ENCODE measurements around the gene TNFRSF13B. TPM values are rescaled to one million over a fixed set of nuclear protein-coding genes. Genes with fewer than 3 reads are reported as not detected.

TNFRSF13B gene
- total and polyA plus RNA-seq, 10 of the 15 experiments (the other 5 are each of a cell fraction or from before 2014, with no cell fraction given) = 15.5 to 231 (median 119) TPM

- H2AFZ ChIP-seq (ENCODE audit: control insufficient read depth, low read depth, low read length) = no peak overlapping the region
- DNase-seq (ENCODE audit: low read depth, low spot score) (no peak), ATAC-seq (no peak), FAIRE-seq (no peak)
- H3K27me3 ChIP-seq (replicated peaks in 1 of 2; ENCODE audit: control insufficient read depth in 2 of 2, insufficient read depth in 2 of 2, low read length in 1 of 2) = no peaks in the 10 kb centered on the region
- peaks cover 54 to 69% of the 10 kb centered on the region in 2 experiments for H3K36me3 ChIP-seq (ENCODE audit: control insufficient read depth in 2 of 2, insufficient read depth in 2 of 2, low read length in 1 of 2)
- no peak overlapping the region for H3K4me3 ChIP-seq
- 96% methylated on average over 15 of the region's 21 CpGs for WGBS (ENCODE audit: insufficient coverage, insufficient replicate concordance, low lambda C conversion rate, missing lambda C conversion rate)
- H4K20me1 ChIP-seq (ENCODE audit: control insufficient read depth, insufficient read depth) = no peaks in the 10 kb centered on the region; the same call in 1 of the 2 replicates
- H3K79me2 ChIP-seq (ENCODE audit: control insufficient read depth, insufficient read depth, low read length) = peaks cover 22% of the 10 kb centered on the region
- H3K9ac ChIP-seq (ENCODE audit: control insufficient read depth, insufficient read depth, low read length) = no peak overlapping the region
- no peaks in the 10 kb centered on the region for H3K4me1 ChIP-seq (ENCODE audit: control insufficient read depth, insufficient read depth, low read length)
- no peak overlapping the region for H3K27ac ChIP-seq (ENCODE audit: control insufficient read depth, insufficient read depth)
- no peak overlapping the region for H3K4me2 ChIP-seq (ENCODE audit: control insufficient read depth, insufficient read depth)
- ChIA-PET POLR2A (no interaction called here), SMC1A (ENCODE audit: uncharacterized antibody, unreplicated experiment) (no interaction called here), CTCF (no interaction called here), RAD21 (ENCODE audit: unreplicated experiment) (no interaction called here)
- TF ChIP-seq CREB1 (IDR thresholded peaks at IDR 0.05; ENCODE audit: low read depth) (no peak), POLR2A (IDR thresholded peaks at IDR 0.05; ENCODE audit: low read depth, low read length) (peak; percentile 58)
- intact Hi-C loops (cut with micrococcal nuclease; ENCODE audit: unreplicated experiment) (loop anchor here (10.0 kb wide), 1 partner anchor 55 kb away; no protein-coding TSS in a partner anchor), in situ Hi-C loops (cut with MboI) (no loop called here)
- BruUV-seq (replicated peaks) = no TSS peak
- H3K9me3 ChIP-seq (replicated peaks; ENCODE audit: control insufficient read depth, insufficient read depth, low read length) = no peaks in the 10 kb centered on the region
These were observed 32.3 kb downstream of the TNFRSF13B start for GRCh38 chr17:16939606-16940115.

GRCh38 chr17:16939208-16939576 lies 32.7 kb downstream of the TNFRSF13B start:
- Histone ChIP-seq H3K4me2 (ENCODE audit: control insufficient read depth, insufficient read depth) (no peak overlapping the region), H3K4me1 (ENCODE audit: control insufficient read depth, insufficient read depth, low read length) (no peaks in the 10 kb centered on the region), H2AFZ (ENCODE audit: control insufficient read depth, low read depth, low read length) (no peak overlapping the region), H4K20me1 (ENCODE audit: control insufficient read depth, insufficient read depth) (no peaks in the 10 kb centered on the region; the same call in 1 of the 2 replicates), H3K9me3 (replicated peaks; ENCODE audit: control insufficient read depth, insufficient read depth, low read length) (no peaks in the 10 kb centered on the region), H3K9ac (ENCODE audit: control insufficient read depth, insufficient read depth, low read length) (no peak overlapping the region), H3K27ac (ENCODE audit: control insufficient read depth, insufficient read depth) (no peak overlapping the region), H3K27me3 (replicated peaks in 1 of 2; ENCODE audit: control insufficient read depth in 2 of 2, insufficient read depth in 2 of 2, low read length in 1 of 2) (no peaks in the 10 kb centered on the region), H3K36me3 (ENCODE audit: control insufficient read depth in 2 of 2, insufficient read depth in 2 of 2, low read length in 1 of 2) (peaks cover 54 to 64% of the 10 kb centered on the region in 2 experiments), H3K4me3 (no peak overlapping the region), H3K79me2 (ENCODE audit: control insufficient read depth, insufficient read depth, low read length) (peaks cover 17% of the 10 kb centered on the region)
- ChIA-PET SMC1A (ENCODE audit: uncharacterized antibody, unreplicated experiment) (no interaction called here), RAD21 (ENCODE audit: unreplicated experiment) (no interaction called here), CTCF (no interaction called here), POLR2A (no interaction called here)
- DNase-seq (ENCODE audit: low read depth, low spot score) (no peak), ATAC-seq (no peak), FAIRE-seq (no peak)
- intact Hi-C loops (cut with micrococcal nuclease; ENCODE audit: unreplicated experiment) = no loop called here
- WGBS (ENCODE audit: insufficient coverage, insufficient replicate concordance, low lambda C conversion rate, missing lambda C conversion rate) = 55% methylated on average over 1 of the region's 1 CpG
- BruUV-seq (replicated peaks) = TSS peak; percentile 69
- in situ Hi-C loops (cut with MboI) = no loop called here
- TF ChIP-seq PRDM15 (CRISPR knock-in tag; IDR thresholded peaks at IDR 0.05) (no peak), WRNIP1 (IDR thresholded peaks at IDR 0.05; ENCODE audit: borderline replicate concordance, low read depth, low read length) (no peak), NBN (IDR thresholded peaks at IDR 0.05) (no peak), YY1 (IDR thresholded peaks at IDR 0.05; ENCODE audit: low read depth, low read length) (no peak), RUNX3 (IDR thresholded peaks at IDR 0.05; ENCODE audit: low read length) (no peak), GATAD2B (conservative IDR thresholded peaks at IDR 0.05; ENCODE audit: low read depth) (no peak), ZBTB4 (CRISPR knock-in tag; IDR thresholded peaks at IDR 0.05) (no peak), RAD51 (IDR thresholded peaks at IDR 0.05) (no peak), IRF4 (IDR thresholded peaks at IDR 0.05; ENCODE audit: low read depth, low read length) (no peak), DPF2 (IDR thresholded peaks at IDR 0.05) (no peak), MEF2B (IDR thresholded peaks at IDR 0.05; ENCODE audit: partially characterized antibody, poor library complexity, severe bottlenecking) (no peak)
